ENCODE measurements around the gene ORAI1.
"Not testable (repeated sequence)": the region's sequence is repeated elsewhere in the genome, so short reads cannot be mapped to it uniquely, and the experiment has no call there.

The ORAI1 gene

DNA sequence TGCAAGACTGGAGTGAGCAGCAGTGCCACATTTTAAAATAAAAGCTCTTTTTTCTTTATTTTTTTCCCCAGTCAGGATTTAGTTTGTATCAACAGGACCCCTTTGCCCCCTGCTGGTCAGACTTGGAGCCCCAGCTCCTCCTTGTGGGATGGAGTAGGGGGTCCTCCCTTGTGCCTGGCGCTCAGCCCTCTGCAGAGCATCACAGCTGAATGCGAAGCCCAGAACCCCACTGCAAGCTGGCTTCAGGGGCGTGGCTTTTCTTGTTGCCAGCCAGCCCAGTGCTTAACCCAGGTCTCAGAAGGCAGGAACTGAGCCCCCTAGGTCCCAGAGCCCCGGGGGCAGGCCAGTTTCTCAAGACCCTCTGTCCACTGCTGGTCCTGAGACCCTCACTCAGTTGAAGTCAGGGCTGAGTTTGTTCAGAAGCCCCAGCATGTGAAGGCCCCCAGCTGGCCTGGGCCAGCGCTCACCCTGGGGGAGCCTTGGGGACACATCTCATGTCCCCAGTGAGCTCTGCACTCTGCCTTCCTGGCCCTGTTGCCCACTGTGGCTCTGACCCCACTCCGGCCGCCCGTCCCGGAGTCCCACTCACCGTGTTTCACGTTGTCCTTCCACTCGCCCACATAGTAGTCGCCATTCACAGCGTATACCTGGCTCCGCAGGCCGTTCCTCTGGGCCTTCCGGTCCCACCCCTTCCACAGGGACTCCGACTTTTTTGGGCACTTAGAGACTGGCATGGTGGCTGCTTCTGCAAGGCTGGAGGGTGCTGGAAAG is 42.6 kb downstream of the ORAI1 start:
- H3K4me3 ChIP-seq (ENCODE audit: insufficient read length, low read depth) = no peak overlapping the region
- H3K9me3 ChIP-seq (ENCODE audit: insufficient read depth, low read length) = no peaks in the 10 kb centered on the region
- H3K9ac ChIP-seq (ENCODE audit: insufficient read length, low read depth) = peak overlapping the region; percentile 22
- H3K4me1 ChIP-seq (ENCODE audit: insufficient read depth, insufficient read length) = peaks cover 8% of the 10 kb centered on the region
- DNase-seq (ENCODE audit: low read depth, low spot score) = peak; percentile 56
- H3K27me3 ChIP-seq (ENCODE audit: insufficient read depth, insufficient read length) = no peaks in the 10 kb centered on the region
- no peaks in the 10 kb centered on the region for H3K36me3 ChIP-seq (ENCODE audit: insufficient read depth, insufficient read length, low read length)
- TF ChIP-seq ZNF274 (IDR thresholded peaks at IDR 0.05; ENCODE audit: low read depth, low read length) (no peak), YY1 (IDR thresholded peaks at IDR 0.05; ENCODE audit: insufficient read depth, insufficient read length) (no peak), SUZ12 (IDR thresholded peaks at IDR 0.05; ENCODE audit: extremely low read depth, insufficient read depth, insufficient read length) (no peak)

DNA sequence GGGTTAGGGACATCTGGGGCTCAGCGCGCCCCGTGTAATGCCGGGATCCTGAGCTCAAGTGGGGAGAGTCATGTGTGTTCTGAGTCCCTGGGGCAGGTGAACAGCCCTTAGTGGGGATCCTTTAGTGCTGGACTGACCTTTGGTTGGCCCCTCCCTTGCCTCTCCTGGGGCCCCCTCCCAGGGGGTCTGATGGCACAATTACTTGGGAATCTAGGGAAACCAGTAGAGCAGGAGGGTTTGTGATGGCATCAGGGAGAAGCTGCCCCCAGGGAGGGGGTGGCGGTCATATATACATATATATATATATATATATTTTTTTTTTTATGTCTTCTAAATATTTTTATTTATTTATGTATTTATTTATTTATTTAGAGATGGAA is 43.2 kb downstream of the ORAI1 start, which contains the start of gene MORN3:
Gene MORN3 (minus strand): TSS at position 134 of the 380 bp plus-strand sequence. CDS start 171 bp downstream, outside the sequence.
- Histone ChIP-seq H3K27me3 (ENCODE audit: insufficient read depth, insufficient read length) (no peaks in the 10 kb centered on the region), H3K9me3 (ENCODE audit: insufficient read depth, low read length) (no peaks in the 10 kb centered on the region), H3K4me3 (ENCODE audit: insufficient read length, low read depth) (no peak within 1 kb of the TSS), H3K36me3 (ENCODE audit: insufficient read depth, insufficient read length, low read length) (no peaks in the 10 kb centered on the region), H3K4me1 (ENCODE audit: insufficient read depth, insufficient read length) (peaks cover 8% of the 10 kb centered on the region), H3K9ac (ENCODE audit: insufficient read length, low read depth) (peak within 1 kb of the TSS; percentile 22)
- TF ChIP-seq SUZ12 (IDR thresholded peaks at IDR 0.05; ENCODE audit: extremely low read depth, insufficient read depth, insufficient read length) (no peak), YY1 (IDR thresholded peaks at IDR 0.05; ENCODE audit: insufficient read depth, insufficient read length) (no peak), ZNF274 (IDR thresholded peaks at IDR 0.05; ENCODE audit: low read depth, low read length) (no peak)
- DNase-seq (ENCODE audit: low read depth, low spot score) = no peak

DNA sequence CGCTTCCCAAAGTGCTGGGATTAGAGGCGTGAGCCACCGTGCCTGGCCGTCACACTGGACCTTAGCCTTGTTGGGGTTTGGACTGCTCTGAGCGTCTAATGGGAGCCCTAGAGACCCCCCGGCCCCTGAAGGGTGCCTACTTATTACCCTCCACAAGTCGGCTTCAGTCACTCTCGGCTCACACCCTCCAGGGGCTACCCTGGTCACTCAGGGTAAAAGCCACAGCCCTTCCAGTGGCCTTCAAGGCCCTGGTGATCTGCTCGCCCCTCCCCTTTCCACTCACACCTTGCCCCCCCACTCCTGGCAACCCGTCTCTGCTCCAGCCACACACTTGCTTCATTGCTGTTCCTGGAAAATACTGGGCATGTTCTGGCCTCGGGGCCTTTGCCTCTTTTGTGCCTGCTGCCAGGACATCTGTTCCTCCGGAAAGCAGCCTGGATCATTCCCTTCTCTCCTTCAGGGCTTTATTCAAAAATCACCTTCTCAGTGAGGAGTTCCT is 46.7 kb downstream of the ORAI1 start:
- H3K4me3 ChIP-seq (ENCODE audit: insufficient read length, low read depth) = peak overlapping the region; percentile 53
- H3K27me3 ChIP-seq (ENCODE audit: insufficient read depth, insufficient read length) = no peaks in the 10 kb centered on the region
- no peaks in the 10 kb centered on the region for H3K9me3 ChIP-seq (ENCODE audit: insufficient read depth, low read length)
- TF ChIP-seq ZNF274 (IDR thresholded peaks at IDR 0.05; ENCODE audit: low read depth, low read length) = no peak
- no peak for TF ChIP-seq YY1 (IDR thresholded peaks at IDR 0.05; ENCODE audit: insufficient read depth, insufficient read length)
- TF ChIP-seq SUZ12 (IDR thresholded peaks at IDR 0.05; ENCODE audit: extremely low read depth, insufficient read depth, insufficient read length) = no peak
- H3K9ac ChIP-seq (ENCODE audit: insufficient read length, low read depth) = peak overlapping the region; percentile 29
- peaks cover 11% of the 10 kb centered on the region for H3K4me1 ChIP-seq (ENCODE audit: insufficient read depth, insufficient read length)
- H3K36me3 ChIP-seq (ENCODE audit: insufficient read depth, insufficient read length, low read length) = no peaks in the 10 kb centered on the region
- no peak for DNase-seq (ENCODE audit: low read depth, low spot score)

DNA sequence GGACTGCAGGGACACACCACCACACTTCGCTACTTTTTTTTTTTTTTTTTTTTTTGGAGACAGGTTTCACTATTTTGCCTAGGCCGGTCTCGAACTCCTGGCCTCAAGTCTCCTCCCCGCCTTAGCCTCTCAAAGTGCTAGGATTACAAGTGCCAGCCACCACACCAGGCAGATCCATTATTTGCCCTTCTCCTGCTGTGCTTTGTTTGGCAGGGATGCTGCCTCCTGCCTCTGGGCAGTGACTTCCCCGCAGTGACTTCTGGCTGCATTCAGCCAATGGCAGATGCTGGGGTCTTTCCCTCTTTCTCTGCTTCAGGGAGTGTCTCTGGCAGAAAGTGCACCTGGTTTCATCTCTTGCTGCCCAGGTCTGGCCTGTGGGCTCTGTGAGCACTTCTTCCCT is 49.9 kb downstream of the ORAI1 start:
- DNase-seq (ENCODE audit: low read depth, low spot score) = no peak
- no peaks in the 10 kb centered on the region for H3K9me3 ChIP-seq (ENCODE audit: insufficient read depth, low read length)
- H3K9ac ChIP-seq (ENCODE audit: insufficient read length, low read depth) = no peak overlapping the region
- H3K4me3 ChIP-seq (ENCODE audit: insufficient read length, low read depth) = no peak overlapping the region
- no peaks in the 10 kb centered on the region for H3K27me3 ChIP-seq (ENCODE audit: insufficient read depth, insufficient read length)
- H3K4me1 ChIP-seq (ENCODE audit: insufficient read depth, insufficient read length) = peaks cover 11% of the 10 kb centered on the region
- H3K36me3 ChIP-seq (ENCODE audit: insufficient read depth, insufficient read length, low read length) = no peaks in the 10 kb centered on the region
- TF ChIP-seq ZNF274 (IDR thresholded peaks at IDR 0.05; ENCODE audit: low read depth, low read length) (no peak), SUZ12 (IDR thresholded peaks at IDR 0.05; ENCODE audit: extremely low read depth, insufficient read depth, insufficient read length) (no peak), YY1 (IDR thresholded peaks at IDR 0.05; ENCODE audit: insufficient read depth, insufficient read length) (no peak)

DNA sequence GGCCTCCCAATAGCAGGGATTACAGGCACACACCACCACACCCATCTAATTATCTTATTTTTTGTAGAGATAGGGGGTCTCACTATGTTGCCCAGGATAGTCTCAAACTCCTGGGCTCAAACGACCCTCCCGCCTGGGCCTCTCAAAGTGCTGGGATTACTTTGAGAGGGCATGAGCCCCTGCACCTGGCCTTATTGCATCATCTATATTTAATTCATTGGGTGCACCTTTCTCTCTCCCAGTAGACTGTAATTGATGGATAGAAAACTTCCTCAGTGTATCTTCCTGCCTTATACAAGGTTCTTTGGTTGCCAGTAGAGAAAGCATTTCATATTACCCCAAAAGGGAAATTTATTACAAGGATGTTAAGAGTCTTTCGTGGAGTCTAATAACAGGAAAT is 52.0 kb downstream of the ORAI1 start:
- H3K9ac ChIP-seq (ENCODE audit: insufficient read length, low read depth) = no peak overlapping the region
- H3K9me3 ChIP-seq (ENCODE audit: insufficient read depth, low read length) = no peaks in the 10 kb centered on the region

DNA sequence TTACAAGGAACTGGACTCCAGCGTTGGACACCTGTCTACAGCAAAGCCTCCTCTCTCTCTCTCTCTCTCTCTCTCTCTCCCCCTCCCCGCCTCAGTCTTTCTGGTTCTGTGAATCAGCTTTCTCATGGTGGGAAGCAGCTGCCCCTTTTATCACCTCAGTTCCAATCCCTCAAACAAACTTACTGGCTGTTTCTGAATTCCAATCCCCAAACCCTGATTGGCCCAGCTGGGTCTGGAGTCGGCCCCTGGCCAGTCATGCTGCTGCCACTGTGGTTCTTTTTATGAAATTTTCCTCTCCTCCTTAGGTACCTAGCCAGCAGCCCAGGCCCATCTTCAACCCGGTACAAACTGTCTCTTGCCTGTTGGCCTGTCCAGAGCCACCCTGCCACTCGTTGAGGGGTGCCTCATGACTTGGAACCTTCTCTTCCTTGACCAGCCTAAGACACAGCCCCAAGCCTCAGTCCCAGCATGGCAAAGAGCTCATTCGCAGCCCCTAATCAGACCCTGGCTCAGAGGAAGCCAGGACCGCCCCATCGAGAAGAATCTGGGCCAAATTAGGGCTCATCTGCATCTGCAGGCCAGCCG is 52.5 kb downstream of the ORAI1 start:
- no peak overlapping the region for H3K9ac ChIP-seq (ENCODE audit: insufficient read length, low read depth)
- no peaks in the 10 kb centered on the region for H3K9me3 ChIP-seq (ENCODE audit: insufficient read depth, low read length)
- peaks cover 7% of the 10 kb centered on the region for H3K4me1 ChIP-seq (ENCODE audit: insufficient read depth, insufficient read length)
- DNase-seq (ENCODE audit: low read depth, low spot score) = no peak
- no peak overlapping the region for H3K4me3 ChIP-seq (ENCODE audit: insufficient read length, low read depth)
- H3K27me3 ChIP-seq (ENCODE audit: insufficient read depth, insufficient read length) = no peaks in the 10 kb centered on the region
- no peaks in the 10 kb centered on the region for H3K36me3 ChIP-seq (ENCODE audit: insufficient read depth, insufficient read length, low read length)
- TF ChIP-seq ZNF274 (IDR thresholded peaks at IDR 0.05; ENCODE audit: low read depth, low read length) (no peak), SUZ12 (IDR thresholded peaks at IDR 0.05; ENCODE audit: extremely low read depth, insufficient read depth, insufficient read length) (no peak), YY1 (IDR thresholded peaks at IDR 0.05; ENCODE audit: insufficient read depth, insufficient read length) (no peak)

More for the DNA sequence above, 52.0 kb downstream of the ORAI1 start:
- no peaks in the 10 kb centered on the region for H3K27me3 ChIP-seq (ENCODE audit: insufficient read depth, insufficient read length)
- H3K36me3 ChIP-seq (ENCODE audit: insufficient read depth, insufficient read length, low read length) = no peaks in the 10 kb centered on the region
- no peak for DNase-seq (ENCODE audit: low read depth, low spot score)
- TF ChIP-seq SUZ12 (IDR thresholded peaks at IDR 0.05; ENCODE audit: extremely low read depth, insufficient read depth, insufficient read length) = no peak
- TF ChIP-seq YY1 (IDR thresholded peaks at IDR 0.05; ENCODE audit: insufficient read depth, insufficient read length) = no peak
- TF ChIP-seq ZNF274 (IDR thresholded peaks at IDR 0.05; ENCODE audit: low read depth, low read length) = no peak
- no peak overlapping the region for H3K4me3 ChIP-seq (ENCODE audit: insufficient read length, low read depth)
- peaks cover 7% of the 10 kb centered on the region for H3K4me1 ChIP-seq (ENCODE audit: insufficient read depth, insufficient read length)

DNA sequence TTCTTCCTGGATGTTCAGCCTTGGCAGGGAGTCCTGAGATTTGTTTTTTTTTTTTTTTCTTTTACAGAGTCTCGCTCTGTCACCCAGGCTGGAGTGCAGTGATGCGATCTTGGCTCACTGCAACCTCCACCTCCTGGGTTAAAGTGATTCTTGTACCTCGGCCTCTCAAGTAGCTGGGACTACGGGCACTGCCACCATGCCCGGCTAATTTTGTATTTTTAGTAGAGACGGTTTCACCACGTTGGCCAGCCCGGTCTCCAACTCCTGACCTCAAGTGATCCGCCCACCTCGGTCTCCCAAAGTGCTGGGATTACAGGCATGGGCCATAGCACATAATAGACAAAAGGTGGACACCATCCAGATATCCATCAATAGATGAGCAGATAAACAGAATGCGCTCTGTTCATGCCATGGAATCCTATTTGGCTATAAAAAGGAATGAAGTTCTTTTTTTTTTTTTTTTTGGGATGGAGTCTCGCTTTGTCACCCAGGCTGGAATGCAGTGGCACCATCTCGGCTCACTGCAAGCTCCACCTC is 53.4 kb downstream of the ORAI1 start:
- H3K9me3 ChIP-seq (ENCODE audit: insufficient read depth, low read length); H3K4me3 ChIP-seq (ENCODE audit: insufficient read length, low read depth); H3K4me1 ChIP-seq (ENCODE audit: insufficient read depth, insufficient read length); H3K36me3 ChIP-seq (ENCODE audit: insufficient read depth, insufficient read length, low read length); H3K27me3 ChIP-seq (ENCODE audit: insufficient read depth, insufficient read length); H3K9ac ChIP-seq (ENCODE audit: insufficient read length, low read depth); DNase-seq (ENCODE audit: low read depth, low spot score): not testable (repeated sequence)
